ENCODE results near the gene MED13L.

MED13L gene

GRCh38 chr12:116026768-116027550 lies 250.5 kb downstream of the MED13L start:
- no peak for DNase-seq (ENCODE audit: low read depth in 2 of 3, low spot score in 1 of 3)

- no peak for DNase-seq (ENCODE audit: low read depth in 2 of 3, low spot score in 1 of 3)
These were observed 251.1 kb downstream of the MED13L start for GRCh38 chr12:116026346-116026745.

- no peak for DNase-seq (ENCODE audit: low read depth in 2 of 3, low spot score in 1 of 3)
These were observed 252.7 kb downstream of the MED13L start for GRCh38 chr12:116024769-116025168.

GRCh38 chr12:116019415-116019814 lies 258.1 kb downstream of the MED13L start:
- no peak for DNase-seq (ENCODE audit: low read depth in 2 of 3, low spot score in 1 of 3)

GRCh38 chr12:116018282-116018681 lies 259.2 kb downstream of the MED13L start:
- no peak for DNase-seq (ENCODE audit: low read depth in 2 of 3, low spot score in 1 of 3)

- no peak for DNase-seq (ENCODE audit: low read depth in 2 of 3, low spot score in 1 of 3)
These were observed 262.0 kb downstream of the MED13L start for GRCh38 chr12:116015525-116015924.

GRCh38 chr12:116012757-116013156 lies 264.7 kb downstream of the MED13L start:
- no peak for DNase-seq (ENCODE audit: low read depth in 2 of 3, low spot score in 1 of 3)

GRCh38 chr12:116011217-116011616 lies 266.3 kb downstream of the MED13L start:
- DNase-seq (ENCODE audit: low read depth in 2 of 3, low spot score in 1 of 3) = no peak

GRCh38 chr12:116010467-116010866 lies 267.0 kb downstream of the MED13L start:
- DNase-seq (ENCODE audit: low read depth in 2 of 3, low spot score in 1 of 3) = no peak

GRCh38 chr12:116009805-116010204 lies 267.7 kb downstream of the MED13L start:
- DNase-seq (ENCODE audit: low read depth in 2 of 3, low spot score in 1 of 3) = no peak

- DNase-seq (ENCODE audit: low read depth in 2 of 3, low spot score in 1 of 3) = no peak
These were observed 271.4 kb downstream of the MED13L start for GRCh38 chr12:116006141-116006540.

GRCh38 chr12:116002890-116003536 lies 274.5 kb downstream of the MED13L start:
- no peak for DNase-seq (ENCODE audit: low read depth in 2 of 3, low spot score in 1 of 3)

- DNase-seq (ENCODE audit: low read depth in 2 of 3, low spot score in 1 of 3) = no peak
These were observed 277.2 kb downstream of the MED13L start for GRCh38 chr12:116000252-116000651.

GRCh38 chr12:115999582-115999981 lies 277.9 kb downstream of the MED13L start:
- no peak for DNase-seq (ENCODE audit: low read depth in 2 of 3, low spot score in 1 of 3)

- DNase-seq (ENCODE audit: low read depth in 2 of 3, low spot score in 1 of 3) = no peak
These were observed 278.6 kb downstream of the MED13L start for GRCh38 chr12:115998794-115999478.

GRCh38 chr12:115998119-115998633 lies 279.3 kb downstream of the MED13L start:
- peak in 1 of 3 donors; percentile 24 for DNase-seq (ENCODE audit: low read depth in 2 of 3, low spot score in 1 of 3)

- DNase-seq (ENCODE audit: low read depth in 2 of 3, low spot score in 1 of 3) = no peak
These were observed 283.8 kb downstream of the MED13L start for GRCh38 chr12:115993737-115994136.

- DNase-seq (ENCODE audit: low read depth in 2 of 3, low spot score in 1 of 3) = no peak
These were observed 287.3 kb downstream of the MED13L start for GRCh38 chr12:115990241-115990640.

- DNase-seq (ENCODE audit: low read depth in 2 of 3, low spot score in 1 of 3) = no peak
These were observed 288.6 kb downstream of the MED13L start for GRCh38 chr12:115988625-115989563.

- no peak for DNase-seq (ENCODE audit: low read depth in 2 of 3, low spot score in 1 of 3)
These were observed 289.3 kb downstream of the MED13L start for GRCh38 chr12:115988212-115988611.

GRCh38 chr12:115984616-115985015 lies 292.9 kb downstream of the MED13L start:
- no peak for DNase-seq (ENCODE audit: low read depth in 2 of 3, low spot score in 1 of 3)

Measured in stimulated activated CD4-positive, alpha-beta T cell treated with anti-CD3 and anti-CD28 coated beads, Interleukin-12 subunit alpha, Interleukin-12 subunit beta, amount 100 ng/mL, for 48 hours (primary cell).